Stimulated activated CD8-positive, alpha-beta memory T cell treated with anti-CD3 and anti-CD28 coated beads, Interleukin-7, amount 100 ng/mL, for 48 hours (primary cell): ENCODE results near the gene ATPAF1.
"Not testable (repeated sequence)": the region's sequence is repeated elsewhere in the genome, so short reads cannot be mapped to it uniquely, and the experiment has no call there.

Experiments used
- DNase-seq, 2 donors: peaks; one replicate each; pipeline ENCODE4 v3.0.0-alpha.2; 2020; ENCODE audit warnings: low read depth in 1 of 2; ENCODE audit errors: extremely low read depth in 1 of 2

Gene ATPAF1

DNA sequence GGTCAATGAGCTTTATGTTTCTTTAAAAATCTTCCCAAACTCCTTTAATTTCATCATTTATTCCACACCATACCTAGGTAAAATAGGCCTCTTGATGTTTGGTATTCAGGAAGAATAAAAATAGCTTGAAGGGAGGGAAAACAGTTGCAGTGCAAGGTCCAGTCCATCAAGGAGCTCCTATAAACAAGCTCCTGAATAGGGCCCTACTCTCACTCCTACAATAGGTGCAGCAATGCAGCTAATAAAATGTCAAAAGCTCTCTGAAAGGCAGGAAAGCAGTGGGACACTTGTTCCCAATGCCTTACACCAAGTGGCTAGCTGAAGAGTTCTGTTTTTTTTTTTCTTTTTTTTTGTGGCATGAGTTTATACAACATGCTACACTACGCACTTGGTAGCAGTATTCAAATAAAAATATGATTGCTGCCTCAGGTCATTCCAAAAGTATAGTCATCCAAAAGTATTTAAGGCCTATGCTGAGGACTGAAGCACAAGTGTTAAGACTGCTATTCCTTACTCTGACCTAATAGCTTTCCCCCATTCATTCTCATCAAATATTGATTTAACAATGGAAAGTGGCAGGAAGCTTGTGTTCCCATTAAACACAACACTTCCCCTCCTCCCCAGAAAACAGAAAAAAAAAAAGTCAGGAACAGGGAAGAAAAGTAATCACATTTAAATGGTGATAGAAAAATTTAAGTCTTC is 13.3 kb upstream of the ATPAF1 start:
- no peak for DNase-seq

DNA sequence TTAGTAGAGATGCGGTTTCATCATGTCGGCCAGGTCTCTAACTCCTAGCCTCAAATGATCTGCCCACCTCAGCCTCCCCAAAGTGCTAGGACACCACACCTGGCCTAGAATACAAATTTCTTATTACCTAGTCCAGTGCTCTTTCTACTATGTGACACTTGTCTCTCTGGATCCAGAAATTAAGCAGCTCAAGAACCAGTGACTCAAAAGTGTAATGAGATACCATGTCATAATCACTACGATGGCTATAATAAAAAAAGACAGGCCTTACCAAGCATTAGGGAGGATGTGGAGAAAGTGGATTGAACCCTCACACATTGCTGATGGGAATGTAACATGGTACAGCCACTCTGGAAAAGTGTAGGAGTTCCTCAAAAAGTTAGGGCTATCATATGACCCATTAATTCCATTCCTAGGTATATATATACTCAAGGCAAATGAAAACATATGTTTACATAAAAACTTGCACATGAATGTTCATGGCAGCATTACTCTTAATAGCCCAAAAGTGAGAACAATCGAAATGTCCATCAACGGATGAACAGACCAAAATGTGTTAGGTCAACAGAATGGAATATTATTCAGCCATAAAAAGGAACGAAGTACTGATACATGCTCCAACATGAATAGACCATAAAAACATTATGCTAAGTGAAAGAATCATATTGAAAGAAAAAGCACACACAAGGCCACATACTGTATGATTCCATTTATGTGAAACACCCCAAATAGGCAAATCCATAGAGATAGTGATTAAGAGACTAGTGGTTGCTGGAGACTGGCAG is 11.8 kb upstream of the ATPAF1 start:
- DNase-seq, result no peak

DNA sequence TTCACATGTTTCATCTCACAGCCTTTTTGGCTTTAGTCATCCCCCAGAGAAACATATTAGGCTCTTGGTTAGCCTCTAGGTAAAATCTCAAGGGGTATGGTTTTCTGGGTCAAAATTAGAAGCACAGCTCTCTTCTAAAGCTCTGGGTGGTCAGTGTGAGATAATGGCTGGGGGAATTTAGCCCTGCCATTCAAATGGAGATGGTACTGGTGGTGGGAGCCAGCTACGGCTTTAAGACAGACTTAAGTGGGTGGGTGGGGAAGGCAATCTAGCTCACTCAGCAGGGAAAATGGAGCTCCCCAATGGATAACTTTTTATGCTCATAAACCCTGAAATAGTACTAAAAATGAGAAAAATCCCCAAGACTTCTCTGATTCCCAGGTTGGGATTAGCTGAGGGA is 9.2 kb upstream of the ATPAF1 start:
- no peak for DNase-seq

DNA sequence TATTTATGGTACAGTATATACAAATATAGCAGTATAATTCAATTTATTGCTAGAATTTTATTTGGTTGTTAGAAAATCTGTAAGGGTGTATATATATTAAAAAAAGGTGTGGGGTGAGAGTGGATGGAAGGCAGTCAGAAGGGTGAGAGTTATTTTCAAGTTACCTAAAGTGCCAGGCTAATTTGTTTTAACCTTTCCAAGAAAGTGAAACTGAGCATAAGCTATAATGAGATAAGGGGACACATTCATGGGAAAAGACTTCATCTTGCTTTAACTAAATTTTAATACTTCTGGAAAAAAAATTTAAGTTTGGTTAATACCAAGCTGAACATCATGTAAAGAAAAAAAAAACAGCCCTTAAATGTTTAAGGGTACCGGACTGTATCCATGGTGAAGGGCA is 8.4 kb upstream of the ATPAF1 start:
- no peak for DNase-seq

DNA sequence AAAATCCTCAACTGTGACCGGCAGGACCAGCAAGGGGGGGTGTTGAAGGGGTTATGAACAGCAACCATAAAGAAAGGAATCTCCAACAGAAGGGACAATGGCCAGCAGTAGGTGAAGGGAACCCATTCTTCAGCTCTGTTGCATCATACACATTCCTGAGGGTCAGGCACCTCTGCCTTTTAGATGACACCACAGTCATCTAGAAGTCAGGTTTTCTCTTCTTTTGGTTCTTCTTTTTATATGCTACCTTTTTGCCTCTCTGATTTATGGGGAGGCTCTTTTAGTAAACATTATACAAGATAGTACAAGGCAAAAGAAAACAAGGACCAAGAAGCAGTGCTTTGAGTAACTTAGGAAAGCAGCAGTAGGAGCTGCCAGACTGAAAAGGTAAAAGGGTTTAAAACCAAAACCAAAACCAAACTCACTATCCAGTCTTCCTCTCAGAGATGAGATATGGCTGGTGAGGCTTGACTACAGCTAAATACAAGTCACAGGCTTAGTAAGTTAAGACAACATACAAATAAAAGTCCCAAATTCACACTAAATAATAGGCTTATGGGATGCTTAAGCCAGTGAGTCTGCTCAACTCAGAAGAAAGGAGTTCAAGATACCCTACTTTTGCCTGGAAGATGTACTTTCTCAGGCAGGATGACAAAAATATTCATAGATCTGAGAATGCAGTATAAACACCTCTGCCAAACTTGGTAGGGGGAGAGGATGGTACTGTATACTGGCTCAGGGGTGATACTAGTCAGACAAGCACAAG is 7.6 kb upstream of the ATPAF1 start:
- DNase-seq, result no peak

DNA sequence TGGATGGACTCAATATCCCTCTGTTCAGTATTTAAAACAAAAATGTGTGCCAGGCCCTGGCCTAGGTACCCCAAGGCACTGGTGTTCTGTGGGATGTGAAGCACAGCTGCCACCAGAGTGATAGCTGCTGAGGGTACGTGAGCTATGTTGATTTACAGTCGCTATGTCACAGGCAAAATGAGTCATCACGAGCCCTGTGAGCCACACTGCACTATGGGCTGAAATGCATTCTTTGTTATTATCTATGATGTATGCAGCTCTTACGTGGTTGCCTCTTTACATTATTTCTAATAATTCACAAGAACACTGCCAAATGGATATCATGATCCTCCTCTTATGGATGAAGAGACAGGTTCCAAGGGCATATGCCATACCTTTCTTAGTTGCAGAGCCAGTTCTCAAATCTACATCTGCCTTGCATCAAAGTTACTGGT is 5.6 kb upstream of the ATPAF1 start:
- DNase-seq, result no peak

DNA sequence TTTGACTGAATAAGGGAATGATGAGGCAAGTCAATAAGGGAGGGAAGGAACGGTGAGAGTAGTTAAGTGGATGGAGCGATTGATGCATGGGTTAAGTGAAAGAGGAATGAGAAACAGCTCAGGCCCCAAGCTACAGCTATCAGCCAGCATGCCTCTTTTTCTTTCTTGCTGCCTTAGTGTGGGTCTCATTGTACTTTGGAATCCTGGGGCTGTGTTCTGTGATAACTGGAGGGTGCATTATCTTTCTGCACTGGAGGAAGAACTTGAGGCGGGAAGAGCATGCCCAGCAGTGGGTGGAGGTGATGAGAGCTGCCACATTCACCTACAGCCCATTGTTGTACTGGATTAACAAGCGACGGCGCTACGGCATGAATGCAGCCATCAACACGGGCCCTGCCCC is 4.5 kb upstream of the ATPAF1 start:
- no peak for DNase-seq

DNA sequence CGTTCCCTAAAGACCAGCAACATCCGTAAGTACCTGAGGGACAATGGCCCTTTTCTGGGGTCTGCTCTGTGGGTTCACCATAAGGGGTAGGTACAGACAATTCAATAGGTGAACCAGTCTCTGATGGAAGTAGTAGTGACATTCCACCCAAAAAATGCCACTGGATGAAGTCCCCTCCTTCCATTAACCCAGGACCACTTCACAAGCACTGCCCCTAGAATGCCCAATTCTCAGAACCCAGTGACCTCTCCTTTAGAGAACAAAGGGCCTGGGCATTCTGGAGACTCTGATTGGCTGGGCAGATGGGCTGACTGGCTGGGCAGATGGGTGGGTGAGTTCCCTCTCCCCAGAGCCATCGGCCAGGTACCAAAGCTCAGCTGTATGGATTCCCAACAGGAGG is 3.4 kb upstream of the ATPAF1 start, which contains the start of gene TEX38:
TSS of gene TEX38 (plus strand) at position 301 of the 400 bp plus-strand sequence. CDS start at position 382, 81 bp downstream.
- no peak for DNase-seq

DNA sequence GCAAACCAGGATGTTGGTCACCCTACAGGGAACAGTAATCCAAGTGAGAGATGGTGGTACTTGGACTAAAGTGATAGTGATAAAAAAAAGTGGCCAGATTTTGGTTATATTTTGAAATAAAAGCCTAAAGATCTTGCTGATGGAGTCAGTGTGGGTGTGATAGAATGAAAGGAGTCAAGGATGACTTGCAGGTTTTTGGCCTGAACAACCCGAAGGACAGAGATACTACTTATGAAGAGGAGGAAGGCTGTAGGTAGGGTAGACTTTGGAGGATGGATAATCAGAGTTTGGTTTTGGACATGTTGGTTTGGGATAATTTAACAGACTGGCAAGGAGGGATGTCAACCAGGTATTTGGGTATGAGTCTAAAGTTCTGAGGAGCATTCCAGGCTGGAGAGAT is 2.0 kb upstream of the ATPAF1 start:
- no peak for DNase-seq

DNA sequence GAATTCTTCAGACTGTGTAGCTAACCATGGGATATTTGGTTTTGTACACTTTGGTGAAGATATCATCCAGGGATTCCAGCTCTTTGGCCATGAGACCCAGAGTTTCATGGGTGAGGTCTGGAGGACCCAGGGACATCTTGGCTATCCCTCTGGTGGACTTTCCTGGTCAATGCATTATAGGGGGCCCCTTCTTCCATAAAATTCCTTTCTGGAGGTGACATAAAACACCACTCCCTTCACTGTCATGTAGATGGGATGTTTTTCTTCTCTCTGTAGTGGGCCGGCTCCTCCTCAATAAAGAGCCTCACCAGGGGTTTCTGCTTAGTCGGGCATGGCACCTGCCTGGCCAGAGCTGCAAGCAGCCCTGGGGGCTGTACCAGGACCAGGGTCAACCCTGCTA is 2.2 kb downstream of the ATPAF1 start:
- no peak for DNase-seq

DNA sequence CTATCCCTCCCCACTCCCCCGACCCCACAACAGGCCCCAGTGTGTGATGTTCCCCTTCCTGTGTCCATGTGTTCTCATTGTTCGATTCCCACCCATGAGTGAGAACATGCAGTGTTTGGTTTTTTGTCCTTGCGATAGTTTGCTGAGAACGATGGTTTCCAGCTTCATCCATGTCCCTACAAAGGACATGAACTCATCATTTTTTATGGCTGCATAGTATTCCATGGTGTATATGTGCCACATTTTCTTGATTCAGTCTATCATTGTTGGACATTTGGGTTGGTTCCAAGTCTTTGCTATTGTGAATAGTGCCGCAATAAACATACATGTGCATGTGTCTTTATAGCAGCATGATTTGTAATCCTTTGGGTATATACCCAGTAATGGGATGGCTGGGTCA is 5.2 kb downstream of the ATPAF1 start:
- not testable (repeated sequence) for DNase-seq

DNA sequence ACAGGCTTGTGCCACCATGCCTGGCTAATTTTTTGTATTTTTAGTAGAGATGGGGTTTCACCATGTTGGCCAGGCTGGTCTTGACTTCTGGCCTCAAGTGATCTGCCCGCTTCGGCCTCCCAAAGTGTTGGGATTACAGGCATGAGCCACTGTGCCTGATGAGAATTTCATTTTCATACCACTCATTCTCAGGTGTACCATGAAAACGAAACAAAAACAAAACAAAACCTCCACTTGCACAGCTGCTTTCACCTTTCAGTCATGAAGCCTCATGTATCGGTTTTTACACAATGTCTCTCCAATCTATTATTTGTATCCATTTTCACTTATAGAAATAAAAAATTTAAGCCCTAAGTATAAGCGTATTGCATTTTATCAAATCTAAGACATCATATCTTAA is 8.0 kb downstream of the ATPAF1 start:
- not testable (repeated sequence) for DNase-seq

DNA sequence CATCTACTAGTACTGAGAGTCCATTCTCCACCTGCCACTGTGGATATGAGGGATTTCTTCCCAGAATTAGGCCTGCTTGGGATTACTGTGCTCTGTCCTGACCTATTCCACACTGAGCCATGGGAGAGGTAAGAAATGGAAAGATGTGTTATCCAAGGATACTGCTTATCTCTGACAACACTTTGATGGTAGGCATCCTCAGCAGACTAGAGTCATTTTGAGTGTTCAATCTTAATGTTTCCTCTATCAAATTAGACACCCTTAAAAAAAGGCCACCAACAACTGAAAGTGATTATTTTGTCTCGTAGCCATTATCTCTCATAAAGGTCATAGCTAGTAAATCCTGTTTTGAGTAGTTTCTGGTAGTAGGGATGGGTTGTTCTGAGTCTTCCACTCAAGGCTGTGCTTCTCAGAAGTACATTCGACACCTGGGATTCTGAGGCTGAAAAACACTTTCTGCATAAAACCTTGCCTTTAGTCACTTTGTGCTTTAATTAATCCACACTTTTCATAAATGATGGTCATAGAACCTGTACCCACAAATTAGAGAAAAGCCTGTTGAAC is 8.8 kb downstream of the ATPAF1 start:
- DNase-seq, result no peak

DNA sequence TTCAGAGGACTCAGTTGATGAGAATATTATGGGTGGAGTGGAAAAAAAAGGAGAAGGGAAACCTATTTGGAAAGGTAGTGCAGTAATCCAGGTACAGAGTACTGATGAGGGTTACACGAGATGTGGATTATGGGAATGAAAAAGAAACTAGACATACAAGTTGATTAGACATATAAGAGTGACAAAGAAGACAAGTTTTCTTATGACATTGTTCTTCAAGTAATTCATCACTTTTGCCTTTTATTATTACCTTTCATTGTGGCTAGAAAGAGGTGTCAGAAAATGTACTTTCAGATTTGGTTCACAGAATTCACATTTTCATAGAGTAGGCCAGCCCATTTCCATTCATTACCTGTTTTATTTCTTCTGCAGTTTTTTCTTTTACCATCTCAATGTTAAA is 10.4 kb downstream of the ATPAF1 start:
- no peak for DNase-seq

DNA sequence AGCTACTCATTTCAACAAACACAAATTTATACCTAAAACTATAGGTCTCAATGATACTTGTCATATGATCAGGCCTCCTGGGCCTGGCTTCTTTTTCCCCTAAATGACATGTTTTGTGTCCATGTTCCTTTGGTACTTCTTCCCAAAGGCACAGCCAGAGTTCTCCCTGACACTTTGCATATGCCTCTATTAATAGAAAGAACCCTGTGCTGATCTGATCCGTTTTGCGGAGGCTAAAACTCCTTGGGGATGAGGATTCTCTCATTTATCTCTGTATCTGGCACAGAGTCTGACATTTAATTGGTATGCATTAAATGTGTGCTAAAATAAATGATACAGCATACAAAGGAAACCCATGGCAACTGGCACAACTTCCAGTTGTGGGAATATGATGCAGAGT is 11.5 kb downstream of the ATPAF1 start:
- no peak for DNase-seq

DNA sequence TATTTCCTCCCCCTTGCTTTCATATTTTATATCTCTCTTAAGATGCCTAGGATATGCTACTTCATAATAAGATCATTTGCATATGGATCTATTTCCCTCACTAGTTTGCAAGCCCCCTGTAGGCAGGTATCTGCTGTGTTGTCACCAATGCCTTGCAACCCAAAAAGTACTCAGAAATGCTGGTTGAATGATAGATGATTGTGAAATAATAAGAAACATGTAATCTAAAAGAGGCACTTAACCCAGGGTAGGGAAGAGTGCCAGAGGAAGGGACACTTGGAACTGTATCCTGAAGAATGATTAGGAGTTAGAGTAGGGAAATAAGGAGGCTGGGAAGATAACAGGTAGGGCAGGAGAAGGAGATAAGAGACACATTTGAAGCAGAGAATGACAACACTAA is 12.3 kb downstream of the ATPAF1 start:
- no peak for DNase-seq

DNA sequence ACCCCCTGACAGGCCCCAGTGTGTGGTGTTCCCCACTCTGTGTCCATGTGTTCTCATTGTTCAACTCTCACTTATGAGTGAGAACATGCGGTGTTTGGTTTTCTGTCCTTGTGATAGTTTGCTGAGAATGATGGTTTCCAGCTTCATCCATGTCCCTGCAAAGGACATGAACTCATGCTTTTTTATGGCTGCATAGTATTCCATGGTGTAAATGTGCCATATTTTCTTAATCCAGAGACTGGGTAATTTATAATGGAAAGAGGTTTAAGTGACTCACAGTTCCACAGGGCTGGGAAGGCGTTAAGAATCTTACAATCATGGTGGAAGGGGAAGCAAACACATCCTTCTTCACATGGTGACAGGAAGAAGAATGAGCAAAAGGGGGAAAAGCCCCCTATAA is 13.5 kb downstream of the ATPAF1 start:
- not testable (repeated sequence) for DNase-seq

DNA sequence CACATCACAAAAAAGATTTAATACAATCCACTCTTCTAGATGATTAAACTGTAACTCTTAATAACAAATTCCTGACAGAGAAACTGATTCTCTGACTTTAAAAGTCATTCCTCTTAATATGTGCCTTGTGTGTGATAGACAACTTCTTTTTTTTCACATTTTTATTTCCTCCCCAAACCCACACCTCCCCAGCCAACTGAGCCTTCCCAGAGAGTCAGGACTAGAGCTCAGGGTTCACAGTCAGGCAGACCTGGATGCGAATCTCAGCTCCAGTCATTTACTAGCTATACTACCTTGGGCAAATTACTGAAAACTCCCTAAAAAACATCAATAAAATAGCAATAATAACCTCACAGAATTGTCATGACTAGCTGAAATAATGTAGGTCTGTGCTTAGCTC is 14.2 kb downstream of the ATPAF1 start:
- no peak for DNase-seq

DNA sequence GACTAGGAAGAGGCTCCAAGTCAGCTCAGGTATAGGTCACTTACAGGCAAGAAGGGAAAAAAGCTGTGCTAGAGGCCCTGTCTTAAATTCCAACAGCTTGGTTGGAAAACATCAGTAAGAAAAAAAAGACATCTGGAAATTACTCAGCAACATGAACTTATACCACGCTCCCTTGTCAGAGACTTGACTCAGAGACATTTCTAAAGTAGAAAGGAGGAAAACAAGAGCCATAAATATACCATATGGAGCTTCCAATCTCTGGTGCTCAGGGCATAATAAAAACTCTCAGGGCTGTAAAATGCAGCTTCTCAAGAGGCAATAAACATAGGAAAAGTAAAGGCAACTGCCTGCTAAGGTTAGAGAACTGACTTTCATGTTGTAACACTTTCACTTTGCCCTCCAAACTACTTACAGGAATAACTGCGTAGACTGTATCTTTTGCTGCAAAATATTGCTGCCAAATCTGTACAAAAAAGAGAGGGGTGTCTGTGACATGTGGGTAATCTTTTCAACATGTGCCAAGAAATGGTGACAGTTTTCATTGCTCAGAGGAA is 14.7 kb downstream of the ATPAF1 start:
- DNase-seq, result no peak

DNA sequence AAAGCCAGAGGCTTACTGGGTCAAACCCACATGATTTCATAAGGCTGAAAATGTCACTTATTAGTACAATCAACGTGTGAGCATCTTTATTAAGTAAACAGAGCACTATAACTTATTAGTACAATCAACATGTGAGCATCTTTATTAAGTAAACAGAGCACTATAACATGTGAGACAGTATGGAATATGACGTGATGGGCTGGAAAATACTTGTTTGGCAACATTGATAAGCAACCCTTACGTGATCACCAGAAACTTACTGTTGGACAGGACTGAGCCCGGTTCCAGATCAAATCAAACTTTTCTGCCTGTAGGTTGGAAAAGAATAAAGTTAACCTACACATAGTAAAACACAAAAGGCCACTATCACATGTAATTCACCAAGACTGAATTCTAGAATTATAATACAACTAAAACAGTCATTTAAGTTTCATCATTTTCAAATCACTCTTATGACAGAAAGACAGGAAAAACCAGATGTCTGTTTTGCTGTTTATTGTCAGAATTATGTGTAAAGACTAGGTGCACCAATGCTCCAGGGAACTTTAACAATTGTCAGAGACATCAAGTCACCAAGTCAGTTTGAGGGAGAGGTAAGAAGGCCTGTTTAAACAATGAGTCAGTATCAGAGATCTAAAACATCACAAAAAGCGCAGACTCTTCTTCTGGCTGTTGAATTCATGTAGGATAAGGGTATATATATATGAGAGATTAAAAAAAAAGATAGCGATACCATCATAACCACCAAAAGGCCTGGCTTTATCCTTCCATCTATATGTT is 15.7 kb downstream of the ATPAF1 start:
- DNase-seq, result no peak
